ENCODE data around the gene RP2. TPM values are rescaled to one million over a fixed set of nuclear protein-coding genes. Genes with fewer than 3 reads are reported as not detected.

Gene RP2
- total and polyA plus RNA-seq, 9 of the 15 experiments (the other 6 are each of a cell fraction or from before 2014, with no cell fraction given) = 2.0 to 6.9 (median 3.5) TPM

DNA sequence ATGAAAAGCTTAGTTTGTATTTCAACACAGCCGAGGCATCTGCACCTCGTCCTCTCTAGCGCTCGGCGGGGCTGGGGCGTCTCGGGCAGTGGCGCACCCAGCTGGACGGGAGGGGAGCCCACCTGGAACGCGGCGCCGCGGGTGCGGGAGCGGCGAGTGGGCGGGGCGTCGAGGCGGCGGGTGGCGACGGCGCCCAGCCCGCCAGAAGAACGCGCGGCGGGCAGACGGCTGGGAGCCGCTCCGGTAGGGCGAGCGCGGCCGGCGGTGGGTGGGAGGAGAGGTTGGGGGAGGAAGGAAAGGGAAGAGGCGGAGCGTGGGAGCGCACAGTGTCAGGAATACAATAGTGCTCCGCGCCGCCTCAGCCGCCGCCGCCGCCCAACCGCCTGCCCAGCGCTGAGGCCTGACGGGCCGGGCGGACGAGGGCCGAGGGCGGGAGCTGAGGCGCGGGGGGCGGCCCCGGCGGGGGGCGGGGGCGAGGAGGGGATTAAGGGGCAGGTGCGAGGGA, 75.3 kb downstream of the RP2 start, which contains the start of gene JADE3 (continued):
- TF ChIP-seq, protein P1, sequence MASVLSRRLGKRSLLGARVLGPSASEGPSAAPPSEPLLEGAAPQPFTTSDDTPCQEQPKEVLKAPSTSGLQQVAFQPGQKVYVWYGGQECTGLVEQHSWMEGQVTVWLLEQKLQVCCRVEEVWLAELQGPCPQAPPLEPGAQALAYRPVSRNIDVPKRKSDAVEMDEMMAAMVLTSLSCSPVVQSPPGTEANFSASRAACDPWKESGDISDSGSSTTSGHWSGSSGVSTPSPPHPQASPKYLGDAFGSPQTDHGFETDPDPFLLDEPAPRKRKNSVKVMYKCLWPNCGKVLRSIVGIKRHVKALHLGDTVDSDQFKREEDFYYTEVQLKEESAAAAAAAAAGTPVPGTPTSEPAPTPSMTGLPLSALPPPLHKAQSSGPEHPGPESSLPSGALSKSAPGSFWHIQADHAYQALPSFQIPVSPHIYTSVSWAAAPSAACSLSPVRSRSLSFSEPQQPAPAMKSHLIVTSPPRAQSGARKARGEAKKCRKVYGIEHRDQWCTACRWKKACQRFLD (CRISPR knock-in tag; IDR thresholded peaks at IDR 0.05) = no peak
- TF ChIP-seq ARID1B (IDR thresholded peaks at IDR 0.05) (no peak), ZNF347 (CRISPR knock-in tag; IDR thresholded peaks at IDR 0.05; ENCODE audit: low read depth) (no peak), ILF3 (IDR thresholded peaks at IDR 0.05; ENCODE audit: borderline replicate concordance) (no peak), SPI1 (IDR thresholded peaks at IDR 0.05; ENCODE audit: borderline replicate concordance, low read depth, low read length) (no peak), SREBF2 (CRISPR knock-in tag; IDR thresholded peaks at IDR 0.05) (no peak), MTA3 (IDR thresholded peaks at IDR 0.05; ENCODE audit: borderline replicate concordance) (no peak), CREM (IDR thresholded peaks at IDR 0.05; ENCODE audit: low read depth) (no peak)
- TF ChIP-seq, protein P2, sequence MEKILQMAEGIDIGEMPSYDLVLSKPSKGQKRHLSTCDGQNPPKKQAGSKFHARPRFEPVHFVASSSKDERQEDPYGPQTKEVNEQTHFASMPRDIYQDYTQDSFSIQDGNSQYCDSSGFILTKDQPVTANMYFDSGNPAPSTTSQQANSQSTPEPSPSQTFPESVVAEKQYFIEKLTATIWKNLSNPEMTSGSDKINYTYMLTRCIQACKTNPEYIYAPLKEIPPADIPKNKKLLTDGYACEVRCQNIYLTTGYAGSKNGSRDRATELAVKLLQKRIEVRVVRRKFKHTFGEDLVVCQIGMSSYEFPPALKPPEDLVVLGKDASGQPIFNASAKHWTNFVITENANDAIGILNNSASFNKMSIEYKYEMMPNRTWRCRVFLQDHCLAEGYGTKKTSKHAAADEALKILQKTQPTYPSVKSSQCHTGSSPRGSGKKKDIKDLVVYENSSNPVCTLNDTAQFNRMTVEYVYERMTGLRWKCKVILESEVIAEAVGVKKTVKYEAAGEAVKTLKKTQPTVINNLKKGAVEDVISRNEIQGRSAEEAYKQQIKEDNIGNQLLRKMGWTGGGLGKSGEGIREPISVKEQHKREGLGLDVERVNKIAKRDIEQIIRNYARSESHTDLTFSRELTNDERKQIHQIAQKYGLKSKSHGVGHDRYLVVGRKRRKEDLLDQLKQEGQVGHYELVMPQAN (IDR thresholded peaks at IDR 0.05; ENCODE audit: borderline replicate concordance) = no peak
- TF ChIP-seq, protein P3, sequence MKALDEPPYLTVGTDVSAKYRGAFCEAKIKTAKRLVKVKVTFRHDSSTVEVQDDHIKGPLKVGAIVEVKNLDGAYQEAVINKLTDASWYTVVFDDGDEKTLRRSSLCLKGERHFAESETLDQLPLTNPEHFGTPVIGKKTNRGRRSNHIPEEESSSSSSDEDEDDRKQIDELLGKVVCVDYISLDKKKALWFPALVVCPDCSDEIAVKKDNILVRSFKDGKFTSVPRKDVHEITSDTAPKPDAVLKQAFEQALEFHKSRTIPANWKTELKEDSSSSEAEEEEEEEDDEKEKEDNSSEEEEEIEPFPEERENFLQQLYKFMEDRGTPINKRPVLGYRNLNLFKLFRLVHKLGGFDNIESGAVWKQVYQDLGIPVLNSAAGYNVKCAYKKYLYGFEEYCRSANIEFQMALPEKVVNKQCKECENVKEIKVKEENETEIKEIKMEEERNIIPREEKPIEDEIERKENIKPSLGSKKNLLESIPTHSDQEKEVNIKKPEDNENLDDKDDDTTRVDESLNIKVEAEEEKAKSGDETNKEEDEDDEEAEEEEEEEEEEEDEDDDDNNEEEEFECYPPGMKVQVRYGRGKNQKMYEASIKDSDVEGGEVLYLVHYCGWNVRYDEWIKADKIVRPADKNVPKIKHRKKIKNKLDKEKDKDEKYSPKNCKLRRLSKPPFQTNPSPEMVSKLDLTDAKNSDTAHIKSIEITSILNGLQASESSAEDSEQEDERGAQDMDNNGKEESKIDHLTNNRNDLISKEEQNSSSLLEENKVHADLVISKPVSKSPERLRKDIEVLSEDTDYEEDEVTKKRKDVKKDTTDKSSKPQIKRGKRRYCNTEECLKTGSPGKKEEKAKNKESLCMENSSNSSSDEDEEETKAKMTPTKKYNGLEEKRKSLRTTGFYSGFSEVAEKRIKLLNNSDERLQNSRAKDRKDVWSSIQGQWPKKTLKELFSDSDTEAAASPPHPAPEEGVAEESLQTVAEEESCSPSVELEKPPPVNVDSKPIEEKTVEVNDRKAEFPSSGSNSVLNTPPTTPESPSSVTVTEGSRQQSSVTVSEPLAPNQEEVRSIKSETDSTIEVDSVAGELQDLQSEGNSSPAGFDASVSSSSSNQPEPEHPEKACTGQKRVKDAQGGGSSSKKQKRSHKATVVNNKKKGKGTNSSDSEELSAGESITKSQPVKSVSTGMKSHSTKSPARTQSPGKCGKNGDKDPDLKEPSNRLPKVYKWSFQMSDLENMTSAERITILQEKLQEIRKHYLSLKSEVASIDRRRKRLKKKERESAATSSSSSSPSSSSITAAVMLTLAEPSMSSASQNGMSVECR (CRISPR knock-in tag; IDR thresholded peaks at IDR 0.05) = no peak
- TF ChIP-seq, protein P4, sequence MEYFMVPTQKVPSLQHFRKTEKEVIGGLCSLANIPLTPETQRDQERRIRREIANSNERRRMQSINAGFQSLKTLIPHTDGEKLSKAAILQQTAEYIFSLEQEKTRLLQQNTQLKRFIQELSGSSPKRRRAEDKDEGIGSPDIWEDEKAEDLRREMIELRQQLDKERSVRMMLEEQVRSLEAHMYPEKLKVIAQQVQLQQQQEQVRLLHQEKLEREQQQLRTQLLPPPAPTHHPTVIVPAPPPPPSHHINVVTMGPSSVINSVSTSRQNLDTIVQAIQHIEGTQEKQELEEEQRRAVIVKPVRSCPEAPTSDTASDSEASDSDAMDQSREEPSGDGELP (CRISPR knock-in tag; IDR thresholded peaks at IDR 0.05; ENCODE audit: borderline replicate concordance) = peak; percentile 71; the same call in 1 of the 2 replicates
- TF ChIP-seq, protein P5, sequence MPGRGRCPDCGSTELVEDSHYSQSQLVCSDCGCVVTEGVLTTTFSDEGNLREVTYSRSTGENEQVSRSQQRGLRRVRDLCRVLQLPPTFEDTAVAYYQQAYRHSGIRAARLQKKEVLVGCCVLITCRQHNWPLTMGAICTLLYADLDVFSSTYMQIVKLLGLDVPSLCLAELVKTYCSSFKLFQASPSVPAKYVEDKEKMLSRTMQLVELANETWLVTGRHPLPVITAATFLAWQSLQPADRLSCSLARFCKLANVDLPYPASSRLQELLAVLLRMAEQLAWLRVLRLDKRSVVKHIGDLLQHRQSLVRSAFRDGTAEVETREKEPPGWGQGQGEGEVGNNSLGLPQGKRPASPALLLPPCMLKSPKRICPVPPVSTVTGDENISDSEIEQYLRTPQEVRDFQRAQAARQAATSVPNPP (IDR thresholded peaks at IDR 0.05; ENCODE audit: borderline replicate concordance, insufficient read depth, insufficient read length) = no peak
- TF ChIP-seq, protein P6, sequence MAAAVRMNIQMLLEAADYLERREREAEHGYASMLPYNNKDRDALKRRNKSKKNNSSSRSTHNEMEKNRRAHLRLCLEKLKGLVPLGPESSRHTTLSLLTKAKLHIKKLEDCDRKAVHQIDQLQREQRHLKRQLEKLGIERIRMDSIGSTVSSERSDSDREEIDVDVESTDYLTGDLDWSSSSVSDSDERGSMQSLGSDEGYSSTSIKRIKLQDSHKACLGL (CRISPR knock-in tag; IDR thresholded peaks at IDR 0.05; ENCODE audit: borderline replicate concordance, poor library complexity, severe bottlenecking) = no peak
- TF ChIP-seq, protein P7, sequence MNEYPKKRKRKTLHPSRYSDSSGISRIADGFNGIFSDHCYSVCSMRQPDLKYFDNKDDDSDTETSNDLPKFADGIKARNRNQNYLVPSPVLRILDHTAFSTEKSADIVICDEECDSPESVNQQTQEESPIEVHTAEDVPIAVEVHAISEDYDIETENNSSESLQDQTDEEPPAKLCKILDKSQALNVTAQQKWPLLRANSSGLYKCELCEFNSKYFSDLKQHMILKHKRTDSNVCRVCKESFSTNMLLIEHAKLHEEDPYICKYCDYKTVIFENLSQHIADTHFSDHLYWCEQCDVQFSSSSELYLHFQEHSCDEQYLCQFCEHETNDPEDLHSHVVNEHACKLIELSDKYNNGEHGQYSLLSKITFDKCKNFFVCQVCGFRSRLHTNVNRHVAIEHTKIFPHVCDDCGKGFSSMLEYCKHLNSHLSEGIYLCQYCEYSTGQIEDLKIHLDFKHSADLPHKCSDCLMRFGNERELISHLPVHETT (CRISPR knock-in tag; conservative IDR thresholded peaks at IDR 0.05 in 1 of 2, IDR thresholded peaks at IDR 0.05 in 1 of 2) = peak in 1 of 2 experiments; percentile 86; a peak in 2 of 4 replicates

Data from K562 (cell line).